Liver (tissue), 3 donors: Measurements from ENCODE around the gene SLC39A13.

Source experiments
- RAD21 ChIP-seq, 2 donors: IDR thresholded peaks; 2 replicates each; pipeline ENCODE4 v1.6.1; 2016; ENCODE audit warnings: antibody characterized with exemption in 2 of 2, mild to moderate bottlenecking in 2 of 2
- TF ChIP-seq, protein P1 (sequence below): fragments of 150-350 bp; IDR thresholded peaks from 2 replicates; pipeline ENCODE4 v1.5.1; 2017; ENCODE audit warnings: improper control_type of control experiment, low read depth, low read length; ENCODE audit not compliant: missing input control
- TF ChIP-seq, protein P2 (sequence below): IDR thresholded peaks from 2 replicates; pipeline ENCODE4 v1.6.1; 2016; ENCODE audit warnings: antibody characterized with exemption
- TF ChIP-seq, protein P3 (sequence below): IDR thresholded peaks from 2 replicates; pipeline ENCODE4 v1.6.1; 2016; ENCODE audit warnings: antibody characterized with exemption
- donor health status: healthy.
- donor health status: healthy.

DNA sequence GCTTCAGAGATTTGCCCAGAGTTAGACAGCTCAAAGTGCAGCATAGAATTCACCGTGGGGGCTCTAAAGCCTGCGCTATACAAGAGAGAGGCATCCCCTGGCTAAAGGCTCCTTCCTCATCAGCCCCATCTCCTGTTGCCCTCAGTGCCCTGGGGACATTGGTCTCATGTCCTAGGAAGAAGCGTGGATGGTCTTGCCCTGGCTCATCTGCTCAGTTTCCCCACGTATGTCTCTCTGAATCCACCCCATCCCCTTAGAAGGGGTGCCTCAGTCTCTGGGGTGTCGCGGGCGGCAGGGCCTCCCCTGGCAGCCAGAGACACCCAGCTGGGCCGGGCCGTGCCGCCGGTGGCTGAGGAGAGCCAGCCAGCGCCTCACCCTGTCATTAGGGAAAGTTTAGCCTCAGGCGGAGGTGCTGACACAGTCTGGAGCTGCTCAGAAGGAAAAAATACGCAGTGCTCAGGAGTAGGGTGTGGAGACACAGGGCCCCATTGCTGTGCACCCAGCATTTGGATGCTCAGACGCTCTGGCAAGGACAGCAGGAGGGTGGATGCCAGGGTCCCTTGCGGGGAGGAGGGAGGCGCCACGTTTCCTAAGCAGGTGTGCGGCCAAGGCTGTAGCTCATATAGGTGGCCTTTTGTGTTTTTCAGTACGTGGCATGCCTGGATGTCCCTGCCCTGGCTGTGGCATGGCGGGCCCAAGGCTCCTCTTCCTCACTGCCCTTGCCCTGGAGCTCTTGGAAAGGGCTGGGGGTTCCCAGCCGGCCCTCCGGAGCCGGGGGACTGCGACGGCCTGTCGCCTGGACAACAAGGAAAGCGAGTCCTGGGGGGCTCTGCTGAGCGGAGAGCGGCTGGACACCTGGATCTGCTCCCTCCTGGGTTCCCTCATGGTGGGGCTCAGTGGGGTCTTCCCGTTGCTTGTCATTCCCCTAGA lies 1.3 kb downstream of the SLC39A13 start:
- TF ChIP-seq, protein P1, sequence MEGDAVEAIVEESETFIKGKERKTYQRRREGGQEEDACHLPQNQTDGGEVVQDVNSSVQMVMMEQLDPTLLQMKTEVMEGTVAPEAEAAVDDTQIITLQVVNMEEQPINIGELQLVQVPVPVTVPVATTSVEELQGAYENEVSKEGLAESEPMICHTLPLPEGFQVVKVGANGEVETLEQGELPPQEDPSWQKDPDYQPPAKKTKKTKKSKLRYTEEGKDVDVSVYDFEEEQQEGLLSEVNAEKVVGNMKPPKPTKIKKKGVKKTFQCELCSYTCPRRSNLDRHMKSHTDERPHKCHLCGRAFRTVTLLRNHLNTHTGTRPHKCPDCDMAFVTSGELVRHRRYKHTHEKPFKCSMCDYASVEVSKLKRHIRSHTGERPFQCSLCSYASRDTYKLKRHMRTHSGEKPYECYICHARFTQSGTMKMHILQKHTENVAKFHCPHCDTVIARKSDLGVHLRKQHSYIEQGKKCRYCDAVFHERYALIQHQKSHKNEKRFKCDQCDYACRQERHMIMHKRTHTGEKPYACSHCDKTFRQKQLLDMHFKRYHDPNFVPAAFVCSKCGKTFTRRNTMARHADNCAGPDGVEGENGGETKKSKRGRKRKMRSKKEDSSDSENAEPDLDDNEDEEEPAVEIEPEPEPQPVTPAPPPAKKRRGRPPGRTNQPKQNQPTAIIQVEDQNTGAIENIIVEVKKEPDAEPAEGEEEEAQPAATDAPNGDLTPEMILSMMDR, result no peak
- TF ChIP-seq RAD21 (IDR thresholded peaks at IDR 0.05), result no peak
- TF ChIP-seq, protein P2, sequence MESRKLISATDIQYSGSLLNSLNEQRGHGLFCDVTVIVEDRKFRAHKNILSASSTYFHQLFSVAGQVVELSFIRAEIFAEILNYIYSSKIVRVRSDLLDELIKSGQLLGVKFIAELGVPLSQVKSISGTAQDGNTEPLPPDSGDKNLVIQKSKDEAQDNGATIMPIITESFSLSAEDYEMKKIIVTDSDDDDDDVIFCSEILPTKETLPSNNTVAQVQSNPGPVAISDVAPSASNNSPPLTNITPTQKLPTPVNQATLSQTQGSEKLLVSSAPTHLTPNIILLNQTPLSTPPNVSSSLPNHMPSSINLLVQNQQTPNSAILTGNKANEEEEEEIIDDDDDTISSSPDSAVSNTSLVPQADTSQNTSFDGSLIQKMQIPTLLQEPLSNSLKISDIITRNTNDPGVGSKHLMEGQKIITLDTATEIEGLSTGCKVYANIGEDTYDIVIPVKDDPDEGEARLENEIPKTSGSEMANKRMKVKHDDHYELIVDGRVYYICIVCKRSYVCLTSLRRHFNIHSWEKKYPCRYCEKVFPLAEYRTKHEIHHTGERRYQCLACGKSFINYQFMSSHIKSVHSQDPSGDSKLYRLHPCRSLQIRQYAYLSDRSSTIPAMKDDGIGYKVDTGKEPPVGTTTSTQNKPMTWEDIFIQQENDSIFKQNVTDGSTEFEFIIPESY, result no peak
- TF ChIP-seq, protein P3, sequence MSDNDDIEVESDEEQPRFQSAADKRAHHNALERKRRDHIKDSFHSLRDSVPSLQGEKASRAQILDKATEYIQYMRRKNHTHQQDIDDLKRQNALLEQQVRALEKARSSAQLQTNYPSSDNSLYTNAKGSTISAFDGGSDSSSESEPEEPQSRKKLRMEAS, result no peak
